Panc1 (cell line): Measurements from ENCODE around the gene FBXL19. TPM values are rescaled to one million over a fixed set of nuclear protein-coding genes. Genes with fewer than 3 reads are reported as not detected.
A peak's percentile ranks its signal among the peaks of the same experiment; 100 is the strongest.

Experiments used
- ATAC-seq: fragments of 200-7000 bp; cut with Tn5 transposase; 2 replicates; pipeline ENCODE4 v1.9.1; 2020; ENCODE audit warnings: mild to moderate bottlenecking, moderate library complexity
- BruUV-seq: library from RNA; stranded (reverse); fragments of 400-500 nt; replicated peaks from 2 replicates; lab custom pipeline; 2021; lab: Mats Ljungman, UMichigan
- CTCF ChIA-PET: fragments of 300-600 bp; sonication (Branson Sonifier 250); formaldehyde crosslinking; loops from one replicate; lab custom pipeline; 2022; ENCODE audit warnings: antibody characterized with exemption; lab: Charles Lee
- POLR2A ChIA-PET: fragments of 300-600 bp; sonication (Branson Sonifier 250); formaldehyde crosslinking; loops from one replicate; lab custom pipeline; 2022; ENCODE audit warnings: antibody characterized with exemption; lab: Charles Lee
- DNase-seq: peaks from one replicate; pipeline ENCODE4 v3.0.0-alpha.2; 2010; ENCODE audit warnings: low read depth, low spot score
- H3K27ac ChIP-seq: 2 replicates; pipeline ENCODE4 v1.5.1; 2011; ENCODE audit warnings: mild to moderate bottlenecking, low read length, inconsistent platforms
- H3K27me3 ChIP-seq: fragments of 200-500 bp; sonication (Bioruptor generic); 2 replicates; pipeline ENCODE4 v1.6.0; 2014; ENCODE audit warnings: low read length, inconsistent platforms; ENCODE audit not compliant: control insufficient read depth, insufficient read depth
- H3K36me3 ChIP-seq: fragments of 200-500 bp; sonication (Bioruptor generic); 2 replicates; pipeline ENCODE4 v1.5.1; 2014; ENCODE audit warnings: inconsistent platforms, mild to moderate bottlenecking, low read length, moderate library complexity; ENCODE audit not compliant: control insufficient read depth, insufficient read depth
- H3K4me1 ChIP-seq: 2 replicates; pipeline ENCODE4 v1.5.1; 2011; ENCODE audit warnings: inconsistent platforms, mild to moderate bottlenecking, low read length, moderate library complexity; ENCODE audit not compliant: control insufficient read depth, insufficient read depth
- H3K4me3 ChIP-seq, 2 experiments: 2 replicates each; pipeline ENCODE4 v1.5.1; 2011 to 2012; ENCODE audit warnings: low read depth in 2 of 2, low read length in 2 of 2, mild to moderate bottlenecking in 2 of 2, inconsistent platforms in 1 of 2, moderate library complexity in 1 of 2
- H3K9me3 ChIP-seq: fragments of 200-500 bp; sonication (Bioruptor generic); 2 replicates; pipeline ENCODE4 v1.5.1; 2014; ENCODE audit warnings: low read depth, mild to moderate bottlenecking, inconsistent platforms, low read length, moderate library complexity; ENCODE audit not compliant: control insufficient read depth, insufficient read depth
- CTCF ChIP-seq: fragments of 450-650 bp; IDR thresholded peaks from 2 replicates; pipeline ENCODE4 v1.5.1; 2017; ENCODE audit warnings: mild to moderate bottlenecking
- POLR2AphosphoS5 ChIP-seq: IDR thresholded peaks from 2 replicates; pipeline ENCODE4 v1.6.1; 2012; ENCODE audit warnings: mild to moderate bottlenecking, low read depth, low read length, moderate library complexity
- REST ChIP-seq, 2 experiments: IDR thresholded peaks; 2 replicates each; pipeline ENCODE4 v1.6.1; 2011 to 2012; ENCODE audit warnings: low read depth in 2 of 2, control low read depth in 1 of 2, low read length in 1 of 2, mild to moderate bottlenecking in 1 of 2, moderate library complexity in 1 of 2; ENCODE audit not compliant: insufficient read depth in 1 of 2
- SIN3A ChIP-seq: IDR thresholded peaks from 2 replicates; pipeline ENCODE4 v1.6.1; 2012; ENCODE audit warnings: low read depth, mild to moderate bottlenecking, low read length, moderate library complexity, borderline replicate concordance; ENCODE audit not compliant: insufficient read depth
- TCF7L2 ChIP-seq: IDR thresholded peaks from 2 replicates; pipeline ENCODE4 v1.6.1; 2011; ENCODE audit warnings: mild to moderate bottlenecking, low read depth, low read length, inconsistent platforms
- in situ Hi-C: cut with HindIII; loops from 2 replicates; pipeline ENCODE4 v1.10.0; 2016; ENCODE audit warnings: low sequenced_read_pairs, low pct_unique_long_range_greater_than_20kb
- intact Hi-C: fragments of 100-400 bp; cut with micrococcal nuclease; formaldehyde crosslinking; loops from one replicate; pipeline ENCODE4 v1.10.0; 2022; ENCODE audit not compliant: unreplicated experiment
- total RNA-seq: library from RNA; stranded (reverse); gene quantifications from one replicate; pipeline ENCODE4 v1.2.1, GENCODE V29; 2021; ENCODE audit not compliant: unreplicated experiment

The FBXL19 gene
- total RNA-seq, 1 experiment from 2014 or later: 52.3 TPM

GRCh38 chr16:30896889-30897733 is 26.3 kb upstream of the FBXL19 start:
- H3K4me1 ChIP-seq: peaks cover 24% of the 10 kb centered on the region
- TF ChIP-seq POLR2AphosphoS5 (peak; percentile 65), SIN3A (0 out of 2 replicates have a peak, but pooled peaks have one; percentile 50), REST (IDR thresholded peaks at IDR 0.05; ENCODE audit: insufficient read depth in 1 of 2, low read depth in 2 of 2, low read length in 1 of 2) (no peak), TCF7L2 (no peak)
- no peaks in the 10 kb centered on the region for H3K36me3 ChIP-seq
- BruUV-seq: TSS peak; percentile 83
- DNase-seq: peak; percentile 61
- H3K4me3 ChIP-seq: peak overlapping the region; percentile 51 to 78
- in situ Hi-C loops (no loop called here), intact Hi-C loops (no loop called here)
- H3K27me3 ChIP-seq: no peaks in the 10 kb centered on the region
- H3K27ac ChIP-seq: peak overlapping the region; percentile 82
- no peaks in the 10 kb centered on the region for H3K9me3 ChIP-seq
- ChIA-PET CTCF (interaction anchor here (0.6 kb wide), 2 partner anchors 11 to 29 kb away, joined by 3 to 4 read pairs; no protein-coding TSS in a partner anchor), POLR2A (interaction anchor here (0.5 to 0.7 kb wide), 2 partner anchors 58 to 67 kb away, joined by 3 read pairs; no protein-coding TSS in a partner anchor)
- ATAC-seq: peak; percentile 67

GRCh38 chr16:30899794-30900193 is 23.6 kb upstream of the FBXL19 start:
- Histone ChIP-seq H3K27ac (no peak overlapping the region), H3K36me3 (no peaks in the 10 kb centered on the region), H3K9me3 (no peaks in the 10 kb centered on the region), H3K27me3 (no peaks in the 10 kb centered on the region), H3K4me3 (no peak overlapping the region), H3K4me1 (peaks cover 11% of the 10 kb centered on the region)
- intact Hi-C loops (loop anchor here (10.0 kb wide), 1 partner anchor 55 kb away; no protein-coding TSS in a partner anchor), in situ Hi-C loops (no loop called here)
- no peak for DNase-seq
- no TSS peak for BruUV-seq
- ChIA-PET CTCF (no interaction called here), POLR2A (no interaction called here)
- no peak for TF ChIP-seq CTCF
- TF ChIP-seq SIN3A: no peak
- no peak for TF ChIP-seq REST (IDR thresholded peaks at IDR 0.05; ENCODE audit: insufficient read depth in 1 of 2, low read depth in 2 of 2, low read length in 1 of 2)
- TF ChIP-seq POLR2AphosphoS5: no peak
- no peak for TF ChIP-seq TCF7L2
- no peak for ATAC-seq
